Measurements from ENCODE around the gene TRIM25.

TRIM25 gene

DNA sequence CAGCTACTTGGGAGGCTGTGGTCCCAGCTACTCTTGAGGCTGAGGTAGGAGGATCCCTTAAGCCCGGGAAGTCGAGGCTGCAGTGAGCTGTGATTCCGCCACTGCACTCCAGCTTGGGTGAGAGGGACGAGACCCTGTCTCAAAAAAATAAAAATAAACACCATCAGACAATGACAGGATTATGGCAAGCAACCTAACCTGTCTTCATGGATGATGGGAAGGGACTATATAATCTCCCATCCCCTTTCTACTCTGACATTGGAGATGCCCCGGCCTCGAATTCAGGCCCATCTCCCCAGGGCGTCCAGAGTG, 893 bp downstream of the TRIM25 start:
- TF ChIP-seq EP300 (IDR thresholded peaks at IDR 0.05; ENCODE audit: borderline replicate concordance), result no peak
- TF ChIP-seq, protein P1, sequence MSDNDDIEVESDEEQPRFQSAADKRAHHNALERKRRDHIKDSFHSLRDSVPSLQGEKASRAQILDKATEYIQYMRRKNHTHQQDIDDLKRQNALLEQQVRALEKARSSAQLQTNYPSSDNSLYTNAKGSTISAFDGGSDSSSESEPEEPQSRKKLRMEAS (IDR thresholded peaks at IDR 0.05), result no peak
- no peak for TF ChIP-seq ZBTB7A (IDR thresholded peaks at IDR 0.05; ENCODE audit: low read depth)
- TF ChIP-seq TCF12 (IDR thresholded peaks at IDR 0.05; ENCODE audit: low read depth), result no peak
- TF ChIP-seq, protein P2, sequence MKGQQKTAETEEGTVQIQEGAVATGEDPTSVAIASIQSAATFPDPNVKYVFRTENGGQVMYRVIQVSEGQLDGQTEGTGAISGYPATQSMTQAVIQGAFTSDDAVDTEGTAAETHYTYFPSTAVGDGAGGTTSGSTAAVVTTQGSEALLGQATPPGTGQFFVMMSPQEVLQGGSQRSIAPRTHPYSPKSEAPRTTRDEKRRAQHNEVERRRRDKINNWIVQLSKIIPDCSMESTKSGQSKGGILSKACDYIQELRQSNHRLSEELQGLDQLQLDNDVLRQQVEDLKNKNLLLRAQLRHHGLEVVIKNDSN (IDR thresholded peaks at IDR 0.05), result no peak

DNA sequence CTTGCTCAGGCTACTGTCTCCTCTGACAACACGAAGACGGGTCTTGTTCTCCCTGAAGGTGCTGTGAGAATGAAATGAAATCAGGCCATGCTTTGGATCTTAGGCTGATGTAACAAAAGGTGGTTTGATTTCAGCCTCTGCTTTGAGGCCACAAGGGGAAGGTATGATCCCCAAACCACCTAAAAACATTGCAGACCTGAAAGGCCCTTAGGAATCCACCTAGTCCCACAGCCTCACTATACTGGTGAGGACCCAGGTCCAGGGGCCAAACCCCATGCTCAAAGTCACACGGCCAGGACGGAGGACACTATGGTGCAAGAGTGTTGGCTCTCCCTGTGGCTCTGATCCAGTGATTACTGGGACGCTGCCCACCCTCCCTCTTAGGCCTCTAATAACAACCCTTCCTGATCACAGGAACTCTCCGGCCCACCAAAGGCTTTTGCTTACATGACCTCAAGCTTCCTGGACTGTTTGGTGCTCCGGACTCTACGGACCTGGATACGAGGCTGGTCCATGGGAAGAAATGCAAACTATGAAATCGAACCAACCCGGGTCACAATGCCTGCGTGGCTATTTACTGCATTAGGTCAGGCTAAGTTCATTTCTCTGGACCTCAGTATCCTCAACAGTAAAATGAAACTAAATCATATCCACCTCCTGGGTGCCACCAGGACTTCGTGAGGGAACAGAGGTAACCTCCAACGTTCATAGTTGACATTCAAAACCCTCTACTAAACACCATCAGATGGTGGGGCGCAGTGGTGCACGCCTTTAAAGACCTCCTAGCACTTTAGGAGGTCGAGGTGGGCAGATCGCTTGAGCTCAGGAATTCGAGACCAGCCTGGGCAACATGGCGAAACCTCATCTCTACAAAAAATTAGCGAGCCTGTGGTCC, 1.5 kb downstream of the TRIM25 start:
- TF ChIP-seq FOXM1 (IDR thresholded peaks at IDR 0.05; ENCODE audit: borderline replicate concordance, low read depth) (no peak), CEBPB (IDR thresholded peaks at IDR 0.05) (no peak), YY1 (IDR thresholded peaks at IDR 0.05; ENCODE audit: low read depth) (no peak), NFIC (IDR thresholded peaks at IDR 0.05) (no peak), EGR1 (IDR thresholded peaks at IDR 0.05) (no peak), TAF1 (IDR thresholded peaks at IDR 0.05; ENCODE audit: low read depth) (no peak), TEAD4 (IDR thresholded peaks at IDR 0.05) (no peak), EP300 (IDR thresholded peaks at IDR 0.05; ENCODE audit: borderline replicate concordance) (no peak), RAD21 (IDR thresholded peaks at IDR 0.05; ENCODE audit: low read depth) (no peak), CREB1 (IDR thresholded peaks at IDR 0.05; ENCODE audit: low read depth) (no peak)
- TF ChIP-seq, protein P2 (IDR thresholded peaks at IDR 0.05), result no peak
- TF ChIP-seq, protein P1 (IDR thresholded peaks at IDR 0.05), result no peak
- TF ChIP-seq, protein P3, sequence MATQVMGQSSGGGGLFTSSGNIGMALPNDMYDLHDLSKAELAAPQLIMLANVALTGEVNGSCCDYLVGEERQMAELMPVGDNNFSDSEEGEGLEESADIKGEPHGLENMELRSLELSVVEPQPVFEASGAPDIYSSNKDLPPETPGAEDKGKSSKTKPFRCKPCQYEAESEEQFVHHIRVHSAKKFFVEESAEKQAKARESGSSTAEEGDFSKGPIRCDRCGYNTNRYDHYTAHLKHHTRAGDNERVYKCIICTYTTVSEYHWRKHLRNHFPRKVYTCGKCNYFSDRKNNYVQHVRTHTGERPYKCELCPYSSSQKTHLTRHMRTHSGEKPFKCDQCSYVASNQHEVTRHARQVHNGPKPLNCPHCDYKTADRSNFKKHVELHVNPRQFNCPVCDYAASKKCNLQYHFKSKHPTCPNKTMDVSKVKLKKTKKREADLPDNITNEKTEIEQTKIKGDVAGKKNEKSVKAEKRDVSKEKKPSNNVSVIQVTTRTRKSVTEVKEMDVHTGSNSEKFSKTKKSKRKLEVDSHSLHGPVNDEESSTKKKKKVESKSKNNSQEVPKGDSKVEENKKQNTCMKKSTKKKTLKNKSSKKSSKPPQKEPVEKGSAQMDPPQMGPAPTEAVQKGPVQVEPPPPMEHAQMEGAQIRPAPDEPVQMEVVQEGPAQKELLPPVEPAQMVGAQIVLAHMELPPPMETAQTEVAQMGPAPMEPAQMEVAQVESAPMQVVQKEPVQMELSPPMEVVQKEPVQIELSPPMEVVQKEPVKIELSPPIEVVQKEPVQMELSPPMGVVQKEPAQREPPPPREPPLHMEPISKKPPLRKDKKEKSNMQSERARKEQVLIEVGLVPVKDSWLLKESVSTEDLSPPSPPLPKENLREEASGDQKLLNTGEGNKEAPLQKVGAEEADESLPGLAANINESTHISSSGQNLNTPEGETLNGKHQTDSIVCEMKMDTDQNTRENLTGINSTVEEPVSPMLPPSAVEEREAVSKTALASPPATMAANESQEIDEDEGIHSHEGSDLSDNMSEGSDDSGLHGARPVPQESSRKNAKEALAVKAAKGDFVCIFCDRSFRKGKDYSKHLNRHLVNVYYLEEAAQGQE (IDR thresholded peaks at IDR 0.05; ENCODE audit: low read depth), result no peak

DNA sequence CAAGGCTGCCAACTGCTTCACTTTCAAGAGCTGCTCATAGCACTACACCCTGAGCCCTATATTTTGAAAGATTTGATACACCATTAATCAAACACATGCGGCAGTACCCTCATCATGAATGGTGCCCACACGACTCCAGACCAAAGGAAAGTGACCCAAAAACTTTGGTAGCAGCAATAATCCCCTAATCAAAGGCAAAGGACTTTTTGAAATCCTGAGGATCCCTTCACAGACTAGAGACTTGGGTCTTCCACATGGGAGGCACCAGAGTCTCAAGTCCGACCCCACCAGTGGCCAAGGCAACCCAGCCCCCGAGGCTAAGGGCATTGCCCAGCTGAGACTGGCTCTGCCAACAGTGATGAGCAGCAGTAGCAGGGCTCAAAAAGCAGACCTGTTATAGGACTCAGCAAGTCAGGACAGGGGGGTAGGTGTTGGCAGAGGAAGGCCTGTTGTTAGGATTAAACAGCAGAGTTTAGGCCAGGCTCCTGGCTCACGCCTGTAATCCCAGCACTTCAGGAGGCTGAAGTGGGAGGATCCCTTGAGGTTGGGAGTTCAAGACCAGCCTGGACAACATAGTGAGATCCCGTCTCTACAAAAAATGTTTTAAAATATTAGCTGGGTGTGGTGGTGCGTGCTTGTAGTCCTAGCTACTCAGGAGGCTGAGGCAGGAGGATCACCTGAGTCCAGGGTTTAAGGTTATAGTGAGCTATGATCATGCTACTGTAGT, 3.2 kb downstream of the TRIM25 start:
- TF ChIP-seq NFIC (IDR thresholded peaks at IDR 0.05), result no peak
- TF ChIP-seq, protein P2 (IDR thresholded peaks at IDR 0.05), result no peak
- no peak for TF ChIP-seq TCF12 (IDR thresholded peaks at IDR 0.05; ENCODE audit: low read depth)
- no peak for TF ChIP-seq EGR1 (IDR thresholded peaks at IDR 0.05)
- TF ChIP-seq ZBTB7A (IDR thresholded peaks at IDR 0.05; ENCODE audit: low read depth), result no peak
- TF ChIP-seq CREB1 (IDR thresholded peaks at IDR 0.05; ENCODE audit: low read depth), result no peak

DNA sequence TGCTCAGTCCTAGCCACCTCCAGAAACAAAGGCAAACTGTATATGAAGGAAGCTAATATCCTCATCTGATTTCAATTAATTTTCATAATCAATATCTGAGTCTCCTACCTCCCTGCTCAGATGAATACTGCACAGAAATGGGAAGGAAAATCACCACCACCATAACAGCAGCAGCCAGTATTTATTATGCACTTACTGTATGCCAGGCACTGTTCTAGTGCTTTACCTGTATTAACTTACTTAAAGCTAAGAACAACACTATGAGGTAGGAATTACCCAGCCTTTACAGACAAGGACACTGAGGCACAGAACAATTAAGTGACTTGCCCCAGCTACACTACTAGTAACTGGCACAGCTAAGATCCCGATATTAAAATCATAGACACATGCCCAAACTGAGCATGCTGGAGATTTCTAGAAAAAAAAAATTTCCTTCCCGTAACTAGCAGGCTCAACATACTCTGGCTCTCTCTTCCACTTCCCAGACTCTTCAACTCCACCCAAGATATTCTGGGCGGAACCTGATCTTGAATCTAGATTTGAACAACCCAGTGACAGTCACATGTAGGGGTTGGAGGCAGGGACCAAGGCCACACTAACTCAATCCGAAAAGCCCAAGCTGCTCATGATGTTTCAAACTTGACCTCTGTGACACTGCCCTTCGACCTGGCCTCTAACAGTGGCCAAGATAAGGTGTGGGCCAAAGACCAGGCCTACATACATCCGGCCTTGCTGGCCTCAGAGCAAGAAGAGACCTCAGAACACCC, 3.9 kb downstream of the TRIM25 start:
- TF ChIP-seq, protein P2 (IDR thresholded peaks at IDR 0.05), result no peak
- TF ChIP-seq RAD21 (IDR thresholded peaks at IDR 0.05; ENCODE audit: low read depth), result no peak
- TF ChIP-seq FOXM1 (IDR thresholded peaks at IDR 0.05; ENCODE audit: borderline replicate concordance, low read depth), result no peak
- no peak for TF ChIP-seq EP300 (IDR thresholded peaks at IDR 0.05; ENCODE audit: borderline replicate concordance)
- TF ChIP-seq YY1 (IDR thresholded peaks at IDR 0.05; ENCODE audit: low read depth), result no peak
- TF ChIP-seq, protein P1 (IDR thresholded peaks at IDR 0.05), result no peak
- TF ChIP-seq TCF12 (IDR thresholded peaks at IDR 0.05; ENCODE audit: low read depth), result no peak
- no peak for TF ChIP-seq TAF1 (IDR thresholded peaks at IDR 0.05; ENCODE audit: low read depth)
- TF ChIP-seq CREB1 (IDR thresholded peaks at IDR 0.05; ENCODE audit: low read depth), result no peak
- no peak for TF ChIP-seq NFIC (IDR thresholded peaks at IDR 0.05)
- TF ChIP-seq ZBTB7A (IDR thresholded peaks at IDR 0.05; ENCODE audit: low read depth), result no peak
- no peak for TF ChIP-seq EGR1 (IDR thresholded peaks at IDR 0.05)
- TF ChIP-seq TEAD4 (IDR thresholded peaks at IDR 0.05), result no peak
- TF ChIP-seq, protein P3 (IDR thresholded peaks at IDR 0.05; ENCODE audit: low read depth), result no peak
- no peak for TF ChIP-seq CEBPB (IDR thresholded peaks at IDR 0.05)
